Adipocyte (in vitro differentiated cells): ENCODE measurements around the gene BPIFB6.

Experiments used
- DNase-seq: peaks from one replicate; pipeline ENCODE4 v3.0.0-alpha.2; 2015; ENCODE audit warnings: low read depth
- H3K27me3 ChIP-seq: replicated peaks from 2 replicates; pipeline ENCODE4 v1.7.0; 2013; ENCODE audit warnings: mild to moderate bottlenecking, low read length, moderate library complexity; ENCODE audit not compliant: control insufficient read depth, insufficient read depth
- H3K36me3 ChIP-seq: 2 replicates; pipeline ENCODE4 v1.7.0; 2013; ENCODE audit warnings: low read length, mild to moderate bottlenecking, moderate library complexity; ENCODE audit not compliant: control insufficient read depth, insufficient read depth, severe bottlenecking
- H3K4me1 ChIP-seq: 2 replicates; pipeline ENCODE4 v1.7.0; 2013; ENCODE audit warnings: mild to moderate bottlenecking, low read length, moderate library complexity; ENCODE audit not compliant: control insufficient read depth, insufficient read depth
- H3K4me3 ChIP-seq: 2 replicates; pipeline ENCODE4 v1.7.0; 2013; ENCODE audit warnings: mild to moderate bottlenecking, low read length, moderate library complexity
- H3K9ac ChIP-seq: 2 replicates; pipeline ENCODE4 v1.7.0; 2013; ENCODE audit warnings: mild to moderate bottlenecking, low read length, moderate library complexity
- H3K9me3 ChIP-seq: 2 replicates; pipeline ENCODE4 v1.7.0; 2013; ENCODE audit warnings: mild to moderate bottlenecking, low read length, moderate library complexity; ENCODE audit not compliant: control insufficient read depth

The BPIFB6 gene

GRCh38 chr20:33004141-33004751 is 27.2 kb upstream of the BPIFB6 start, which contains the start of gene SUN5:
SUN5 (minus strand) TSS chr20:33004433; CDS start chr20:33004340, 93 bp downstream.
- Histone ChIP-seq H3K9ac (no peak within 1 kb of the TSS), H3K36me3 (no peaks in the 10 kb centered on the region), H3K27me3 (peaks cover 31% of the 10 kb centered on the region), H3K9me3 (peaks cover 6% of the 10 kb centered on the region), H3K4me3 (no peak within 1 kb of the TSS), H3K4me1 (no peaks in the 10 kb centered on the region)
- no peak for DNase-seq

DNA sequence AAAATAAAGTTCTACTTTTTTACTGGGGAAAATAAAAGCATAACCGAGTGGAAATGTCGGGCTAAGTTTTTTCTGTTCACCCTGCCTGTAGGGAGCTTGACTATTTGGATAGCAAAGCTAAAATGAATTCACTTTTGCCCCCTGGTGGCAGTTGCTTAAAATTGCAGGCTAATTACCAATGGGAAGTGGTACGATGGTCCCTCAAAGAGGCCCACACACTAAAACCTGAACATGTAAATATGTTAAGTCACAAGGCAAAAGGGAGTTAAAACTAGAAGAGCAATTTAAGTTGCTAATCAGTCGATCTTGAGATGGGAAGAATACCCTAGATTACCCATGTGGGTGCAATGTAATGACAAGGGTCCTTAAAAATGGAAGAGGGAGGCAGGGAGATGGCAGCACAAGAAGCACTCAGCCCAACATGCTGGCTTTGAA is 26.3 kb upstream of the BPIFB6 start:
- no peak for DNase-seq
- no peaks in the 10 kb centered on the region for H3K4me1 ChIP-seq
- no peak overlapping the region for H3K4me3 ChIP-seq
- H3K36me3 ChIP-seq = no peaks in the 10 kb centered on the region
- H3K9ac ChIP-seq = no peak overlapping the region
- peaks cover 36% of the 10 kb centered on the region for H3K27me3 ChIP-seq
- peaks cover 6% of the 10 kb centered on the region for H3K9me3 ChIP-seq

DNA sequence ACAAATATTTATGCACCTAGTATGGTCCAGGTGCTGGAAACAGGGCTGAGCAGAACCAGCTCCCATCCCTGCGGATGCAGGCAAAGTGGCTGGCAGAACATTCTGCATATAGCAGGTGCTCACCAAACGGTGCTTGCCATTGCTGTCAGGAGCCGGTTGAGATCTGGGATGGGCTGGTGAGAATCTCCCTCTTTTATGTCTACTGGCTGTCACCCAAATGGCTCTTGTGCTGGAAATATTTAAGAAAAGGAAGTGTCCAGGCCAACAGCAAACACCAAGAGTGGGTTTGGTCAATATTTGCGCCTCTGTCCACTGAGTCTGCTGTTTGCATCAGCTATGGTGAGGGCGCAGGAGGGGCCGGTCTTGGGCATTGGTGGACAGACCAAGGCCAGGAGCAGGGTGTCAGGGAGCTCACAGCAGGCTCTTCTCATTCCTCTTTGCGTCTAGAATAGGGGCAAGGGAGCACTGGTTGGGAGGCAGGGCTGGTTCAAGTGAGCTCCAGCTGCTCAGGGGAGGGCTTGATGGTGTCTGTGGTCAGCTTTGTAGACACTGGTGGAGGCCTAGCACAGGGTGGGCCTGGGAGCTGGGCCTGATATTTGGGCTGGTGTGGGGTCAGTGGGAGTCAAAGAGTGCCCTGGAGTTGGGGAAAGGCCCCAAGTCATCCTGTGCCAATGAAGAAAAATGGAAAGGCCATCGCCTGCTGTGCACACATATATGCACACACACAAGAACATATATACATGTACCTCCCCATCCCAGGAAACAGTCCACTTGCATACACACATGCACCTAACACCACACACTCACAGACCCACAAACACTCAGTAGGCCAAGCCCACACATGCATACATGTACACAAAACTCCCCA is 25.3 kb upstream of the BPIFB6 start:
- H3K4me3 ChIP-seq = no peak overlapping the region
- DNase-seq = no peak
- no peaks in the 10 kb centered on the region for H3K36me3 ChIP-seq
- peaks cover 41% of the 10 kb centered on the region for H3K27me3 ChIP-seq
- no peak overlapping the region for H3K9ac ChIP-seq
- H3K4me1 ChIP-seq = no peaks in the 10 kb centered on the region
- peaks cover 6% of the 10 kb centered on the region for H3K9me3 ChIP-seq

DNA sequence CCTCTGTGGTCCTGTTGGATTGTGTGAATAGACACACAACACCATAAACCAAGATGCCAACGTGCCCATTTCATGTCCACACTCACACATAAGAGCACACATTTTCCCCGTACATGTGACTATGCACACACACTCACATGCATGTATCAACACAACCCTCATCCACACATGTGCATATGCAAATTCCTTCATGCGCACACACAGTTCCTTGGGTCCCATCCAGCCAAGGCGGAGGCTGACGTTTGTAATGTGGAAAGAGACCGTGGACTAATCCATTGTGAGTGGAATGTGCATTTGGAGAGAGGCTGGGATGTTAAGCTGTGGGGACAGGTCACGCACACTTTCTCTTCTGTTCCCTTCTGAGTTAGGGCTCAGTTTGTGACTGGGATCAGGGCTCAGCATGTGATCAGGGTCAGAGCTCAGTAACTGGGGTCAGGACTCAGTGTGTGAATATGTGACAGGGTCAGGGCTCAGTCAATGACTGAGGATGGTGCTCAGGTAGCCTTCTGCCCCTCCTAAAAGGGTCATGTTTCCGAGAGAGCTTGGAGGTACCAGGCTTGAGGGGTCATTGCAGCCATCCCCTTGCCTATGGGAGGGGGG is 24.6 kb upstream of the BPIFB6 start:
- Histone ChIP-seq H3K9ac (no peak overlapping the region), H3K27me3 (peaks cover 44% of the 10 kb centered on the region), H3K9me3 (peaks cover 6% of the 10 kb centered on the region), H3K36me3 (no peaks in the 10 kb centered on the region), H3K4me1 (no peaks in the 10 kb centered on the region), H3K4me3 (no peak overlapping the region)
- DNase-seq = no peak

- H3K36me3 ChIP-seq = no peaks in the 10 kb centered on the region
- no peaks in the 10 kb centered on the region for H3K4me1 ChIP-seq
- H3K27me3 ChIP-seq = peaks cover 48% of the 10 kb centered on the region
- no peak within 1 kb of the TSS for H3K9ac ChIP-seq
- no peak for DNase-seq
- H3K9me3 ChIP-seq = peaks cover 6% of the 10 kb centered on the region
- H3K4me3 ChIP-seq = no peak within 1 kb of the TSS
These were observed 23.8 kb upstream of the BPIFB6 start, which contains the start of gene BPIFB2 for GRCh38 chr20:33007376-33008335. BPIFB2 (plus strand) TSS chr20:33007704; CDS start chr20:33008575, 871 bp downstream.

DNA sequence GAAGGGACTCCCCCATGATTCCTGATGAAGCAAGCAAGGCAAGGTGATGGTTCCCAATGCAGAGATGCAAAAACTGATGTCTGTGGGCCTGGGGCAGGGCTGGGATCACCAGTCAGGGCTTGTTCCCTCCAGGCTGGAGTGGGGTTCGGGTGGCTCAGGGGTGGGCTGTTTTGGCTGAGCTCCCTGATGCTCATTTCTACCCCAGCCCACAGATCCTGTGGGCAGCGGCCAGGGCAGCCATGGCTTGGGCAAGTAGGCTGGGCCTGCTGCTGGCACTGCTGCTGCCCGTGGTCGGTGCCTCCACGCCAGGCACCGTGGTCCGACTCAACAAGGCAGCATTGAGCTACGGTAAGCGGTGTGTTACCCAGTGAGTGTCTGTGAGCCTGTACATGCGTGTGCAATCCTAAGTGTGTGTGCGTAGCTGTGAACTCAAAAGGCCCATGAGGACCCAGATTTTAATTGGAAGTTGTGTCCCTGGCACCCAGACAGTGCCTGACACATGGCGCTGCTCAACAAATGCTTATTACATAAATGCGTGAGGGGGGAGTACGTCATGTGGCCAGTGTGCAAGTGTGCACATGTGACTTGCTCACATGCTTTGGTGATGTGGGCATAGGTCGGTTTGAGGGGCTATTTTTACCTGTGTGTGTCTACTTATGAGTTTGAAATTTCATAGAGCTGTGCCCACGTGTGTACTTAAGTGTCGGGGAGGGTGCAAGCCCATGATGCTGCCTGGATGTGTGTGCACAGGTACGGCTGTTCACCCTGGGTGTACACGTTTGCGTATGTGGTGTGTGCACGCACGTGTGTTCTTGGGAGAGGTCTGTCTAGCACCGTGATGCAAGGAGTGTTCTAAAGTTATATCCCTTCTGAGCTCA is 22.9 kb upstream of the BPIFB6 start:
- peaks cover 6% of the 10 kb centered on the region for H3K9me3 ChIP-seq
- H3K9ac ChIP-seq = no peak overlapping the region
- H3K27me3 ChIP-seq = peaks cover 55% of the 10 kb centered on the region
- no peak overlapping the region for H3K4me3 ChIP-seq
- H3K36me3 ChIP-seq = no peaks in the 10 kb centered on the region
- no peak for DNase-seq
- no peaks in the 10 kb centered on the region for H3K4me1 ChIP-seq

DNA sequence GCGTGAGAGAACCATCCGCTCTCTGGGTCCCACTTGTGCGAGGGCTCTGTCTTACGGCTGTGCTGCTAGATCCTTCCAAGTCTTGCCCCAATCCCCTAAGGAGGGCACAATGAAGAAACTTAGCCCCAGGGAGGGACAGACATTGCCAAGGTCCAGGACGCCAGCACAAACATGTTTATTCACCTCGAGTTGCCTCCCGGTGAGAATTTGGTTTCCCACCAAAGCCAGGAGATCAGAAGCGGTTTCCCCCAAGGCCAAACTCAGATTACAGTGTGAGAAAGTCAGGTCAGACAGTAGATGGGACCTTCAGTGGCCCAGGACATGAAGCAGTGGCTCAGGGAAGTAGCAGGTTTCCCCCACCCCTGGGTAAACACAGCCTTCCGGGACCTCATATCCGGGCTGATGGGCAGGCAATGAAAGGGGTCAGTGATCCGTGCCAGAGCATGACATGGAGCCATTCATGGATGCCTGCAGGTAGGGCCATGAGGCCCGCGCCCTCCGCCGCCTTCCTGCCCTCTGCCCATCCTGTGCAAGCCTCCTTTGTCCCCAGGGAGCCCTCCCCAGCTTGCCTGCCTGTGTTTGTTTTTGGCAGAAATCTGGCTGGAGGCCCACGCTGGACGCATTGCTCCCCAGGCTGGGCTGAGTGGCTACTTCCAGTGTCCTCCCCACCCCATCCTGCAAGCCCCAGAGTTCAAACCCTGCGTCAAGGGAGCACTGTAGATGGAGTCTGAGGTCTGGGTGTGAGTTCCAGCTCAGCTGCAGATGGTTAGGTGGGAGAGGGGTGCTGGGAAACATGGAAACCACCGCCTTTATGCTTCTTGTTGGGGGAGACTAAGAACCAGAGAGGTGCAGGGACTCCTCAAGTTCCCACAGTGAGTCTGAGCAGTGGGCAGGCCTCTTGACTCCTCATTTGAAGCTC is 22.0 kb upstream of the BPIFB6 start:
- Histone ChIP-seq H3K27me3 (peaks cover 62% of the 10 kb centered on the region), H3K4me3 (no peak overlapping the region), H3K4me1 (no peaks in the 10 kb centered on the region), H3K36me3 (no peaks in the 10 kb centered on the region), H3K9ac (no peak overlapping the region), H3K9me3 (peaks cover 6% of the 10 kb centered on the region)
- no peak for DNase-seq

GRCh38 chr20:33010133-33010504 is 21.3 kb upstream of the BPIFB6 start:
- H3K9ac ChIP-seq = no peak overlapping the region
- H3K9me3 ChIP-seq = peaks cover 4% of the 10 kb centered on the region
- DNase-seq = no peak
- peaks cover 3% of the 10 kb centered on the region for H3K4me1 ChIP-seq
- peaks cover 68% of the 10 kb centered on the region for H3K27me3 ChIP-seq
- H3K4me3 ChIP-seq = no peak overlapping the region
- no peaks in the 10 kb centered on the region for H3K36me3 ChIP-seq

GRCh38 chr20:33010674-33011449 is 20.6 kb upstream of the BPIFB6 start:
- no peaks in the 10 kb centered on the region for H3K36me3 ChIP-seq
- H3K27me3 ChIP-seq = peaks cover 75% of the 10 kb centered on the region
- H3K9me3 ChIP-seq = no peaks in the 10 kb centered on the region
- H3K4me3 ChIP-seq = no peak overlapping the region
- no peak for DNase-seq
- H3K4me1 ChIP-seq = peaks cover 7% of the 10 kb centered on the region
- no peak overlapping the region for H3K9ac ChIP-seq
